ENCODE measurements around the gene PDZD4.

GRCh38 chrX:153821066-153821465, 9.3 kb downstream of the PDZD4 start:
- TF ChIP-seq CTCF (conservative IDR thresholded peaks at IDR 0.05; ENCODE audit: low read length) (no peak), EZH2phosphoT487 (IDR thresholded peaks at IDR 0.05; ENCODE audit: borderline replicate concordance, low read depth, low read length) (no peak)

Measured in OCI-LY7 (cell line).